Measurements from ENCODE around the gene CRY2. TPM values are rescaled to one million over a fixed set of nuclear protein-coding genes. Genes with fewer than 3 reads are reported as not detected.

Gene CRY2
- total and polyA plus RNA-seq, 2 of the 13 experiments (the other 11 are each of a cell fraction or from before 2014, with no cell fraction given): 10.1 to 12.2 TPM

- TF ChIP-seq ZXDC (CRISPR knock-in tag; IDR thresholded peaks at IDR 0.05): no peak
- 0 out of 2 replicates have a peak, but pooled peaks have one; percentile 44 for TF ChIP-seq ZGPAT (CRISPR knock-in tag; IDR thresholded peaks at IDR 0.05)
- no peak for TF ChIP-seq FOXA1 (IDR thresholded peaks at IDR 0.05)
- peak; percentile 91 for TF ChIP-seq FOXA1 (CRISPR knock-in tag; IDR thresholded peaks at IDR 0.05)
- TF ChIP-seq ZSCAN5A (CRISPR knock-in tag; IDR thresholded peaks at IDR 0.05; ENCODE audit: borderline replicate concordance): peak; percentile 70; the same call in 1 of the 2 replicates
- TF ChIP-seq ZNF746 (CRISPR knock-in tag; IDR thresholded peaks at IDR 0.05): no peak
- TF ChIP-seq PLRG1 (conservative IDR thresholded peaks at IDR 0.05): no peak
- TF ChIP-seq REPIN1 (CRISPR knock-in tag; IDR thresholded peaks at IDR 0.05; ENCODE audit: borderline replicate concordance, low read depth): no peak
- TF ChIP-seq ATRX (CRISPR knock-in tag; IDR thresholded peaks at IDR 0.05; ENCODE audit: borderline replicate concordance): no peak
- TF ChIP-seq TAF15 (IDR thresholded peaks at IDR 0.05; ENCODE audit: low read depth, low read length, poor library complexity, severe bottlenecking): no peak
- TF ChIP-seq, protein P1, sequence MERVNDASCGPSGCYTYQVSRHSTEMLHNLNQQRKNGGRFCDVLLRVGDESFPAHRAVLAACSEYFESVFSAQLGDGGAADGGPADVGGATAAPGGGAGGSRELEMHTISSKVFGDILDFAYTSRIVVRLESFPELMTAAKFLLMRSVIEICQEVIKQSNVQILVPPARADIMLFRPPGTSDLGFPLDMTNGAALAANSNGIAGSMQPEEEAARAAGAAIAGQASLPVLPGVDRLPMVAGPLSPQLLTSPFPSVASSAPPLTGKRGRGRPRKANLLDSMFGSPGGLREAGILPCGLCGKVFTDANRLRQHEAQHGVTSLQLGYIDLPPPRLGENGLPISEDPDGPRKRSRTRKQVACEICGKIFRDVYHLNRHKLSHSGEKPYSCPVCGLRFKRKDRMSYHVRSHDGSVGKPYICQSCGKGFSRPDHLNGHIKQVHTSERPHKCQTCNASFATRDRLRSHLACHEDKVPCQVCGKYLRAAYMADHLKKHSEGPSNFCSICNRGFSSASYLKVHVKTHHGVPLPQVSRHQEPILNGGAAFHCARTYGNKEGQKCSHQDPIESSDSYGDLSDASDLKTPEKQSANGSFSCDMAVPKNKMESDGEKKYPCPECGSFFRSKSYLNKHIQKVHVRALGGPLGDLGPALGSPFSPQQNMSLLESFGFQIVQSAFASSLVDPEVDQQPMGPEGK (CRISPR knock-in tag; IDR thresholded peaks at IDR 0.05): 0 out of 2 replicates have a peak, but pooled peaks have one; percentile 22
- no peak for TF ChIP-seq REST (IDR thresholded peaks at IDR 0.05; ENCODE audit: borderline replicate concordance in 1 of 2, low read depth in 1 of 2, low read length in 2 of 2)
- no peak for TF ChIP-seq CREB1 (IDR thresholded peaks at IDR 0.05)
- TF ChIP-seq CREB1 (CRISPR knock-in tag; IDR thresholded peaks at IDR 0.05): no peak
- 0 out of 2 replicates have a peak, but pooled peaks have one; percentile 35 for TF ChIP-seq GFI1 (CRISPR knock-in tag; IDR thresholded peaks at IDR 0.05; ENCODE audit: borderline replicate concordance)
- TF ChIP-seq POGZ (CRISPR knock-in tag; IDR thresholded peaks at IDR 0.05): no peak
Observed at GRCh38 chr11:45798793-45799441, 48.4 kb upstream of the CRY2 start (continued).

Measured in HepG2 (cell line).